GM06990 (cell line): ENCODE data around the gene MUTYH.
"Not testable (repeated sequence)": the region's sequence is repeated elsewhere in the genome, so short reads cannot be mapped to it uniquely, and the experiment has no call there.

ENCODE experiments used
- DNase-seq: peaks from one replicate; pipeline ENCODE4 v3.0.0-alpha.2; 2011; ENCODE audit not compliant: insufficient read length; ENCODE audit errors: extremely low read depth
- H3K27me3 ChIP-seq: replicated peaks from 2 replicates; pipeline ENCODE4 v1.6.0; 2011; ENCODE audit warnings: low read length; ENCODE audit not compliant: control insufficient read depth, insufficient read depth
- H3K36me3 ChIP-seq: 2 replicates; pipeline ENCODE4 v1.5.1; 2011; ENCODE audit warnings: low read length; ENCODE audit not compliant: control insufficient read depth, insufficient read depth
- H3K4me3 ChIP-seq: replicated peaks from 2 replicates; pipeline ENCODE4 v1.5.1; 2011; ENCODE audit warnings: low read depth, mild to moderate bottlenecking, control low read depth, low read length
- CTCF ChIP-seq: IDR thresholded peaks from 2 replicates; pipeline ENCODE4 v1.5.1; 2011; ENCODE audit warnings: low read length, control low read depth, mild to moderate bottlenecking, inconsistent platforms; ENCODE audit not compliant: insufficient read depth, poor library complexity, severe bottlenecking

The MUTYH gene

GRCh38 chr1:45291716-45292115, 48.5 kb downstream of the MUTYH start:
- Histone ChIP-seq H3K4me3 (no peak overlapping the region), H3K27me3 (no peaks in the 10 kb centered on the region), H3K36me3 (no peaks in the 10 kb centered on the region)
- DNase-seq = no peak
- no peak for TF ChIP-seq CTCF

GRCh38 chr1:45291002-45291401, 49.2 kb downstream of the MUTYH start:
- H3K27me3 ChIP-seq = not testable (repeated sequence)

GRCh38 chr1:45286521-45286920, 53.7 kb downstream of the MUTYH start:
- not testable (repeated sequence) for H3K4me3 ChIP-seq, H3K36me3 ChIP-seq, H3K27me3 ChIP-seq, DNase-seq

More at GRCh38 chr1:45291002-45291401, 49.2 kb downstream of the MUTYH start:
- not testable (repeated sequence) for DNase-seq, H3K4me3 ChIP-seq, H3K36me3 ChIP-seq

GRCh38 chr1:45284858-45285257, 55.4 kb downstream of the MUTYH start:
- not testable (repeated sequence) for H3K27me3 ChIP-seq, H3K36me3 ChIP-seq, DNase-seq, H3K4me3 ChIP-seq

GRCh38 chr1:45282351-45282750, 57.9 kb downstream of the MUTYH start:
- H3K36me3 ChIP-seq = no peaks in the 10 kb centered on the region
- H3K27me3 ChIP-seq = no peaks in the 10 kb centered on the region
- no peak overlapping the region for H3K4me3 ChIP-seq
- no peak for TF ChIP-seq CTCF
- no peak for DNase-seq
